Right lobe of liver (tissue), 4 donors: ENCODE measurements around the gene HDAC7.

ENCODE experiments used
- POLR2A ChIP-seq: fragments of 450-650 bp; IDR thresholded peaks from one replicate; pipeline ENCODE4 v1.6.1; 2017; ENCODE audit warnings: antibody characterized with exemption, mild to moderate bottlenecking
- TF ChIP-seq, protein P1 (sequence below), 4 donors: fragments of 200-600 bp in 3 of 4; fragments of 450-650 bp in 1 of 4; IDR thresholded peaks; one replicate each; pipeline versions ENCODE4 v1.5.1 to v1.8.0; 2016 to 2022; ENCODE audit warnings: antibody characterized with exemption in 4 of 4, mild to moderate bottlenecking in 2 of 4
- donor health status: DM: no; HTN: no; CAD: no.
- donor health status: DM: no; HTN: no; CAD: no.
- donor health status: DM: no; HTN: yes; CAD: no.

DNA sequence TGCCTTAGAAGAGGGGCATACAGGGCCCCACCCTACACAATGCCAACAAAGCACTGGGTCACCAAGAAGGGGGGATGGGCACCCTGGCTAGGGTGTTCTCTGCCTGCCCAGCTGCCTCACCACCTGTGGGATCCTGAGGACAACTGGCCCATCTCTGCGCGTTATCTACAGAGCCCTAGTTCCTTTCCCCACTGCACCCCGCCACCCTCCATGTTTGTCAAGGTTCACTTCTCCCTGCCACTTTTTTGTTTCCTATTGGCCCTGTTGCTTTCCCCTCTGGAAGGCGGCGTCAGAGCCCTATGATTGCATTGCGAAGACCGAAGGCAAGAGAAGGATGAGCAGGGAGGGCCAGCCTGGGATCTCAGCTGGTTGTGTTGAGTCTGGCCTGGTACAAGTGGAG lies 45.0 kb downstream of the HDAC7 start:
- TF ChIP-seq, protein P1, sequence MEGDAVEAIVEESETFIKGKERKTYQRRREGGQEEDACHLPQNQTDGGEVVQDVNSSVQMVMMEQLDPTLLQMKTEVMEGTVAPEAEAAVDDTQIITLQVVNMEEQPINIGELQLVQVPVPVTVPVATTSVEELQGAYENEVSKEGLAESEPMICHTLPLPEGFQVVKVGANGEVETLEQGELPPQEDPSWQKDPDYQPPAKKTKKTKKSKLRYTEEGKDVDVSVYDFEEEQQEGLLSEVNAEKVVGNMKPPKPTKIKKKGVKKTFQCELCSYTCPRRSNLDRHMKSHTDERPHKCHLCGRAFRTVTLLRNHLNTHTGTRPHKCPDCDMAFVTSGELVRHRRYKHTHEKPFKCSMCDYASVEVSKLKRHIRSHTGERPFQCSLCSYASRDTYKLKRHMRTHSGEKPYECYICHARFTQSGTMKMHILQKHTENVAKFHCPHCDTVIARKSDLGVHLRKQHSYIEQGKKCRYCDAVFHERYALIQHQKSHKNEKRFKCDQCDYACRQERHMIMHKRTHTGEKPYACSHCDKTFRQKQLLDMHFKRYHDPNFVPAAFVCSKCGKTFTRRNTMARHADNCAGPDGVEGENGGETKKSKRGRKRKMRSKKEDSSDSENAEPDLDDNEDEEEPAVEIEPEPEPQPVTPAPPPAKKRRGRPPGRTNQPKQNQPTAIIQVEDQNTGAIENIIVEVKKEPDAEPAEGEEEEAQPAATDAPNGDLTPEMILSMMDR (IDR thresholded peaks at IDR 0.05): no peak
- TF ChIP-seq POLR2A: no peak
